B cell (primary cell): ENCODE measurements around the gene STAB1. TPM values are rescaled to one million over a fixed set of nuclear protein-coding genes. Genes with fewer than 3 reads are reported as not detected.

Source experiments
- ATAC-seq: fragments of 200-7000 bp; cut with Tn5 transposase; one replicate; pipeline ENCODE4 v1.10.0; 2021; ENCODE audit warnings: low read depth, mild to moderate bottlenecking, moderate number of reproducible peaks, moderate library complexity
- CTCF ChIA-PET: fragments of 350-600 bp; sonication (Branson Sonifier 250); formaldehyde crosslinking; loops from one replicate; lab custom pipeline; 2021; ENCODE audit warnings: antibody characterized with exemption, inconsistent platforms; lab: Charles Lee
- POLR2A ChIA-PET: fragments of 350-600 bp; sonication (Branson Sonifier 250); formaldehyde crosslinking; loops from one replicate; lab custom pipeline; 2021; ENCODE audit warnings: antibody characterized with exemption; lab: Charles Lee
- DNase-seq: peaks from one replicate; pipeline ENCODE4 v3.0.0; 2013
- H2AFZ ChIP-seq: 2 replicates; pipeline ENCODE4 v1.6.1; 2012; ENCODE audit warnings: mild to moderate bottlenecking, low read depth, low read length; ENCODE audit not compliant: insufficient read depth, poor library complexity, severe bottlenecking
- H3K27ac ChIP-seq, 2 donors: 1 replicate in 1 of 2; 2 replicates in 1 of 2; pipeline ENCODE4 v1.5.1; 2012 to 2013; ENCODE audit warnings: low read length in 2 of 2, mild to moderate bottlenecking in 2 of 2, moderate library complexity in 1 of 2
- H3K27me3 ChIP-seq, 4 experiments: fragments of 200-600 bp in 1 of 4; sonication (generic) in 1 of 4; replicated peaks in 1 of 4; 1 replicate in 2 of 4; 2 replicates in 2 of 4; pipeline versions ENCODE4 v1.6.1 to v1.7.0; 2013 to 2016; ENCODE audit warnings: low read length in 3 of 4, mild to moderate bottlenecking in 2 of 4, mixed read lengths in 1 of 4, moderate library complexity in 1 of 4; ENCODE audit not compliant: insufficient read depth in 4 of 4, control insufficient read depth in 3 of 4; ENCODE audit errors: control extremely low read depth in 1 of 4
- H3K36me3 ChIP-seq, 2 experiments: replicated peaks in 1 of 2; 1 replicate in 1 of 2; 2 replicates in 1 of 2; pipeline versions ENCODE4 v1.6.1 to v1.7.1; 2013; ENCODE audit warnings: low read length in 1 of 2; ENCODE audit not compliant: insufficient read depth in 2 of 2, control insufficient read depth in 1 of 2; ENCODE audit errors: control extremely low read depth in 1 of 2, extremely low read depth in 1 of 2
- H3K4me1 ChIP-seq, 2 donors: fragments of 200-600 bp in 1 of 2; sonication (generic) in 1 of 2; 1 replicate in 1 of 2; 2 replicates in 1 of 2; pipeline versions ENCODE4 v1.5.1 to v1.6.1; 2013 to 2017; ENCODE audit warnings: low read length in 2 of 2; ENCODE audit not compliant: control insufficient read depth in 2 of 2, insufficient read depth in 2 of 2
- H3K4me2 ChIP-seq: replicated peaks from 2 replicates; pipeline ENCODE3; 2012; ENCODE audit warnings: mild to moderate bottlenecking, low read depth, low read length; ENCODE audit not compliant: poor library complexity, severe bottlenecking
- H3K4me3 ChIP-seq, 5 experiments: fragments of 200-600 bp in 1 of 5; sonication (generic) in 1 of 5; 1 replicate in 3 of 5; 2 replicates in 2 of 5; pipeline versions ENCODE4 v1.5.1 to v1.7.0; 2011 to 2016; ENCODE audit warnings: low read length in 4 of 5, mild to moderate bottlenecking in 4 of 5, low read depth in 2 of 5, control low read depth in 1 of 5, moderate library complexity in 1 of 5; ENCODE audit not compliant: insufficient read depth in 1 of 5; ENCODE audit errors: control extremely low read depth in 1 of 5, extremely low read depth in 1 of 5
- H3K79me2 ChIP-seq: fragments of 200-600 bp; sonication (generic); one replicate; pipeline ENCODE4 v1.6.0; 2016; ENCODE audit warnings: low read length; ENCODE audit not compliant: control insufficient read depth, insufficient read depth
- H3K9ac ChIP-seq: fragments of 200-600 bp; sonication (generic); 2 replicates; pipeline ENCODE4 v1.6.1; 2017; ENCODE audit warnings: mild to moderate bottlenecking, low read length, moderate library complexity
- H3K9me3 ChIP-seq, 3 donors: one replicate each; pipeline versions ENCODE4 v1.6.1 to v1.7.1; 2013; ENCODE audit warnings: low read length in 2 of 3; ENCODE audit not compliant: control insufficient read depth in 2 of 3, insufficient read depth in 1 of 3; ENCODE audit errors: control extremely low read depth in 1 of 3
- H4K20me1 ChIP-seq: 2 replicates; pipeline ENCODE4 v1.6.0; 2012; ENCODE audit warnings: mild to moderate bottlenecking, low read length; ENCODE audit not compliant: insufficient read depth, control insufficient read depth, poor library complexity, severe bottlenecking
- H3K27ac Mint-ChIP-seq: one replicate; pipeline ENCODE4 v1.8.0; 2021; ENCODE audit warnings: mixed read lengths
- H3K27me3 Mint-ChIP-seq: one replicate; pipeline ENCODE4 v1.8.0; 2021; ENCODE audit warnings: mixed read lengths
- H3K4me1 Mint-ChIP-seq: one replicate; pipeline ENCODE4 v1.8.0; 2021; ENCODE audit warnings: mixed read lengths
- H3K4me3 Mint-ChIP-seq: one replicate; pipeline ENCODE4 v1.8.0; 2021; ENCODE audit warnings: mixed read lengths
- H3K9me3 Mint-ChIP-seq: one replicate; pipeline ENCODE4 v1.8.0; 2022; ENCODE audit warnings: mixed read lengths; ENCODE audit not compliant: insufficient read depth
- CTCF ChIP-seq: fragments of 200-600 bp; IDR thresholded peaks from one replicate; pipeline ENCODE4 v1.8.0; 2022; ENCODE audit warnings: antibody characterized with exemption, mild to moderate bottlenecking
- EZH2 ChIP-seq: IDR thresholded peaks from 2 replicates; pipeline ENCODE4 v1.6.1; 2012; ENCODE audit warnings: borderline replicate concordance, low read depth, mild to moderate bottlenecking, moderate library complexity, low read length; ENCODE audit not compliant: insufficient read depth, poor library complexity, severe bottlenecking
- whole genome bisulfite sequencing: methylation state at CpG from one replicate; pipeline ENCODE4 v1.1.5; 2013; ENCODE audit warnings: missing lambda C conversion rate; ENCODE audit not compliant: insufficient coverage; 5-methylcytosine and 5-hydroxymethylcytosine counted together
- intact Hi-C: fragments of 100-400 bp; cut with micrococcal nuclease; formaldehyde crosslinking; loops from one replicate; pipeline ENCODE4 v1.10.0; 2022
- polyA plus RNA-seq: library from polyadenylated mRNA; depleted of rRNA; stranded (reverse); fragments of >200 nt; gene quantifications from 2 replicates; pipeline ENCODE4 v1.2.3, GENCODE V29; 2012
- total RNA-seq, 2 donors: library from RNA; stranded (reverse); fragments of 120-200 nt in 1 of 2; gene quantifications; 1 replicate in 1 of 2; 2 replicates in 1 of 2; pipeline versions ENCODE4 v1.2.3 to v1.2.4, GENCODE V29; 2013 to 2022

Gene STAB1
- total and polyA plus RNA-seq, 2 donors (not counting 1 experiment from before 2014, with no cell fraction given): 3.8 to 4.5 TPM

DNA sequence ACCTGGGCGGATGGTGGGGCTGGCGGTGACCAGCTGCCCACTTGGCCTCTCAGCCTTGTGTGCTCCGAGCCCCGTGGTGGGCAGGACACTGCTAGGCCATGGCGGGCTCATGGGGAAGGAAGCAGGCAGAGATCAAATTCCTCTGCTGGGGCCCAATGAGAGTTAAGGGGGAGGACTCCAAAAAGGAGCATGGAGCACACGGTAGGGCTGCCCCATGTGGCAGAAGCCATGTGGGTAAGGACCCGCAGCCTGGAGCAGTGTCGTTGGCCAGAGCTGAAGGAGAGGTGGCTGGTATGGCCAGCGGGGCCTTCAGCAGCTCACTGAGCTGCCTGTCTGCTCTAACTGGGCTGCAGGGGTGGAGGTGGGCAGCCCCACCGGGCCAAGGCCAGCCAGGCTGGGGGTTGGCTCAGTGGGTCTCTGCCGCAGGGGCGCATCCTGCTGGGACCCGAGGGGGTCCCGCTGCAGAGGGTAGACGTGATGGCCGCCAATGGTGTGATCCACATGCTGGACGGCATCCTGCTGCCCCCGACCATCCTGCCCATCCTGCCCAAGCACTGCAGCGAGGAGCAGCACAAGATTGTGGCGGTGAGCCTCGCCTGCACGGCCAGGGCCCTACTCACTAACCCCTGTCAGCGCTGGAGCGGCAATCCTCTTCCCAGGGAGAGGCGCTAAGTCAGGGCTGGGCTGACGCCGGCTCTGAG is 11.3 kb downstream of the STAB1 start:
- Histone ChIP-seq H3K9me3 (no peaks in the 10 kb centered on the region), H3K9ac (no peak overlapping the region), H3K27ac (no peak overlapping the region), H4K20me1 (no peaks in the 10 kb centered on the region), H2AFZ (no peak overlapping the region), H3K4me3 (no peak overlapping the region), H3K4me2 (no peak overlapping the region), H3K36me3 (no peaks in the 10 kb centered on the region), H3K27me3 (no peaks in the 10 kb centered on the region), H3K79me2 (no peaks in the 10 kb centered on the region), H3K4me1 (no peaks in the 10 kb centered on the region)
- H3K27ac Mint-ChIP-seq: no peak overlapping the region
- DNase-seq (no peak), ATAC-seq (no peak)
- CTCF ChIA-PET: interaction anchor here (0.6 kb wide), 1 partner anchor 428 kb away, joined by 3 read pairs; no protein-coding TSS in a partner anchor
- WGBS: 94% methylated on average over 24 of the region's 27 CpGs
- no peaks in the 10 kb centered on the region for H3K9me3 Mint-ChIP-seq
- intact Hi-C loops: no loop called here
- no peaks in the 10 kb centered on the region for H3K27me3 Mint-ChIP-seq
- H3K4me1 Mint-ChIP-seq: no peaks in the 10 kb centered on the region
- POLR2A ChIA-PET: no interaction called here
- H3K4me3 Mint-ChIP-seq: no peak overlapping the region
- TF ChIP-seq CTCF (no peak), EZH2 (no peak)

DNA sequence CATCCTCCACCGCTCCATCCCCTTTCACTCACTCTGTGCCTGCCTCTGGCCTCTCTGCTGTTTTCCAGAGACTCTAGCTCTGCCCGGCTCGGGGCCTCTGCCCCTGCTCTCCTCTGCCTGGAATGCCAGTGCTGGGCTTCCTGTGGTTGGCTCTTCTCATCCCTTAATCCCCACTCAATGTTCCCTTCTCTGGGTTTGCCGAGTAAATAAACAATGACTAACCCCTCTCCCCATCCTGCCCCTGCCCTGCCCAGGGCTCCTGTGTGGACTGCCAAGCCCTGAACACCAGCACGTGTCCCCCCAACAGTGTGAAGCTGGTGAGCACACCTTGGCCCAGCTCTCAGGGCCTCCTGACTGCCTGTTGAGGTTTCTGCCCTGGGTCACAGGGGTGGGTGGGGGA is 12.2 kb downstream of the STAB1 start:
- intact Hi-C loops: no loop called here
- H3K27me3 ChIP-seq: no peaks in the 10 kb centered on the region
- POLR2A ChIA-PET: no interaction called here
- CTCF ChIA-PET: no interaction called here
- Mint-ChIP-seq H3K9me3 (no peaks in the 10 kb centered on the region), H3K4me3 (no peak overlapping the region), H3K27ac (no peak overlapping the region), H3K27me3 (no peaks in the 10 kb centered on the region), H3K4me1 (no peaks in the 10 kb centered on the region)
- no peak for ATAC-seq
- H3K4me2 ChIP-seq: no peak overlapping the region
- no peak for DNase-seq
- no peak overlapping the region for H3K4me3 ChIP-seq
- H3K79me2 ChIP-seq: no peaks in the 10 kb centered on the region
- no peak overlapping the region for H3K9ac ChIP-seq
- no peaks in the 10 kb centered on the region for H3K9me3 ChIP-seq
- no peak overlapping the region for H3K27ac ChIP-seq
- WGBS: 94% methylated on average over 5 of the region's 5 CpGs
- TF ChIP-seq CTCF: no peak
- no peak for TF ChIP-seq EZH2
- no peak overlapping the region for H2AFZ ChIP-seq
- no peaks in the 10 kb centered on the region for H4K20me1 ChIP-seq
- no peaks in the 10 kb centered on the region for H3K4me1 ChIP-seq
- H3K36me3 ChIP-seq: no peaks in the 10 kb centered on the region
